HL-60/S4 treated with retinoic acid at 250 ng/mL for 4 days and 3 days (cell line): ENCODE measurements around the gene SCAMP4.

Experiments used
- in situ Hi-C: fragments of 300-500 bp; cut with MboI; formaldehyde crosslinking; loops from 2 replicates; pipeline ENCODE4 v1.7.0; 2022; ENCODE audit warnings: low sequenced_read_pairs

Gene SCAMP4

DNA sequence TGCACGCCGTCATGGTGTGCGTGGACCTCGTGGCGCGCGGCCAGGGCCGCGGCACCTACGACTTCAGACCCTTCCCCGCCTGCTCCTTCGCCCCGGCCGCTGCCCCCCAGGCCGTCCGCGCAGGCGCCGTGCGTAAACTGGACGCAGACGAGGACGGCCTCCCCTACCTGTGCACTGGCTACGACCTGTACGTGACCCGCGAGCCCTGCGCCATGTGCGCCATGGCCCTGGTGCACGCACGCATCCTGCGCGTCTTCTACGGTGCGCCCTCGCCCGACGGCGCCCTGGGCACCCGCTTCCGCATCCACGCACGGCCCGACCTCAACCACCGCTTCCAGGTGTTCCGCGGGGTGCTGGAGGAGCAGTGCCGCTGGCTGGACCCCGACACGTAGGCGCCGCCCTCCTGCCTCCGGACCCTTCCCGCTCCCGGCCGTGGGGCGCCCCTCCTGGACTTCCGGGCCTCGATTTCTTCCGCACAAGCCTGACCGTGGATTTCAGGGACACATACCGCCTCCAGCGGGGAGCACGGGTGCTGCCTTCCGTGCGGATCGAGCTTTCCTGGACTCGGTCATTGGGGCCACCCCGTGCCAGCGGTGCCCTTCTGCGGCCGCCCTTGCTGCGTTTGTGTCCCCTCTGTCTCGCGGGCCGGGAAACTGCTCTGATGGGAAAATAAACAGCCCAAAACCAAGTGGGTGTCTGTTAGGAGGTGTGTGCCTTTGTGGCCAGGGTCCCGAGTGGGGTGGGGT, 7.7 kb downstream of the SCAMP4 start:
- in situ Hi-C loops = no loop called here

DNA sequence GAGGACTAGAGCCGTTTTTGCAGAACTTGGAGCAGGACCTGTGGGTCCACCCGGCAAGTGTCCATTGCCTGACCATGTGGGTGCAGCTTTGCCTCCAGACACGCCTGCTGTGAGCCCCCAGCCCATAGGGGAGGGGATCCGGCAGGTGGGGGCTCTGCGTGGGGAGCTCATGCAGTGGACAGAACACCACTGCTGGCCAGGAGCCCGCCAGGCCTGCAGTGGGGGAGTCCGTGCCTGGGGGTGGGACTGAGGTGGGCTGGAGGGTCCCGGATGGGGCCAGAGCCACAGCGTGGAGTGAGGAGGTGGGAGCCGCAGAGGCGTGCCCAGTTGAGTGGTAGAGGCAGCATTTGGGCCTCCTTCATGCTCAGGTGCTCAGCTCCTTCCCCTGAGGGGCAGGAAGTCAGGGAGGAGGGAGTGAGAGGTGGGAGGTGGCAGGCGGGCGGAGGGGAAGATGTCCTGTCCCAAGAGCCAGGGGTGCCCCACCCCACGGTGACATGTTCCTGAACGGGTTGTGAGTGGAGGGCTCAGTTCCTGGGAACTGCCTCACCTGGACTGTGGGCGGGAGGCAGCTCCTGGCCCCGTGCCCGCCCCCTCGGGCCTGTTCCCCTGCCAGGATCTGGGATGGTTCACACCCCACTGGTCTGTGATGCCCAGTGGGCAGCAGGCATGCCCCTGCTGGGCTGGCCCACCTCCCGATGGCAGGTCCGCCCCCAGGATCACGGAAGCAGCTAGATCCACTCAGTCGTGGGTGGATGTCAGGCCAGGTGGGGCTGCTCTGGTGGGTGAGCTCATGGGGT, 8.8 kb downstream of the SCAMP4 start:
- in situ Hi-C loops = no loop called here

DNA sequence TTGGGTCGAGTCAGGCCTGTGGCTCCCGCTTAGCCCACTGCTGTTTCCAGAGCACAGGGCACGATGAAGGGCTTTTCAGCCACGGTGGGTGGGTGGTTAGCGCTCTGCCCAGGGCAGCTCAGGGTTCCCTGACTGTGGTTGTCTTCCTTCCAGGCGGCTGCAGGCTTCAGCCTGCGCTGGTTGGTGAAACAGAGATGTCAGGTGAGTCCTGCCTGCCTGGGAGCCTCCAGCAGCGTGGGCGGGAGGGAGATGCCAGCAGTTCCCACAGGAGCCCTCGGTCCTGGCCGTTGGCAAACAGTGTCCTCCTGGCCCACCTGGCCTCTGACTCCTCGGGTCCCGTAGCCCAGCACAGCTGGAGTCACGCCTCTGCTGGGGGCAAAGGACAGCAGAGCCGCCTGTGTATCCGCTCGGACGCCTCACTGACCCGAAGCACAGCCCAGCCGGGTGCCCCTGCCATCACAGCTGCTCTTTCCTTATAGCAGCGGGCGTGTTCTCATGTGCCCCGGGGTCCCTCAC, 9.7 kb downstream of the SCAMP4 start:
- in situ Hi-C loops = no loop called here

DNA sequence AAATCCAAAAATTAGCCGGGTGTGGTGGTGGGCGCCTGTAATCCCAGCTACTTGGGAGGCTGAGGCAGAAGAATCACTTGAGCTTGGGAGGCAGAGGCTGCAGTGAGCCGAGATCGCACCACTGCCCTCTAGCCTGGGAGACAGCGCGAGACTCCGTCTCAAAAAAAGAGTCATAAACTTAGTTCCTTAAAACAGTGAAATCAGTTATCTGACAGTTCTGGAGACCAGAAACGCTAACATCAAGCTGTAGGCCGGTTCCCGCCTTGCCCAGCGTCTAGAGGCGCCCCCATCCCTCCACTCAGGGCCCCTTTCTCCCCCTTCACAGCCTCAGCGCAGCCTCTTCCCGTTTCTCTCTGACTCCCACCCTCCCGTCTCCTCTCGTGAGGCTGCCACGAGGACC, 11.9 kb downstream of the SCAMP4 start:
- in situ Hi-C loops = no loop called here

DNA sequence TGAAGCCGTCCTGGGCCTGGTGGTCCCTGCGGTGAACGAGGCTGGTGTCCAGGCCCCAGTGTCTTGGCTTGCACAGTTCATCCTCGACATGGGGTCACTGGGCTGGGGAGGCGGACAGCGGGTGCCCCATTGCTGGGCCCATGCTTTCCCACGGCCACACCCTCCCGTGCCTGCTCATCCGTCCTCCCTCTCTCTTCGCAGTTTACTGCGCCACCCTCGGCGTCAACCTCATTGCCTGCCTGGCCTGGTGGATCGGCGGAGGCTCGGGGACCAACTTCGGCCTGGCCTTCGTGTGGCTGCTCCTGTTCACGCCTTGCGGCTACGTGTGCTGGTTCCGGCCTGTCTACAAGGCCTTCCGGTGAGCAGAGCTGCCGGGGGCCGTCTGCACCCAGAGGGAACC, 12.7 kb downstream of the SCAMP4 start:
- in situ Hi-C loops = no loop called here

DNA sequence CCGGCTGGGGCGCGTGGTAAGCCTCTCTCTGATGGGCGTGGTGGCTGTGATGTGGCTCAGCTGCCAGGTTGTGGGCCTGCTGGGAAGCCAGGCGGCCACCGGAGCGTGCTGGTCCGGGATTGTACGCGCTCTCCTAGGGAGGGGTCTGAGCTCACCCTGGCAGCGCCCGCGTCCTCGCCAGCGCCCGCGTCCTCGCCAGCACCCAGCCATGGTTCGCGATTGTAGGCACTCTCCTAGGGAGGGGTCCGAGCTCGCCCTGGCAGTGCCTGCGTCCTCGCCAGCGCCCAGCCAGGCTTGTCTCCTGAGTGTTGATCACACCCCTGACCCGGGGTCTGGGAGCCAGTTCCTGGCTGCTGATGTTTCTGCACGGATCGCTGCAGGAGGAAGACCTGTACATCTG, 13.8 kb downstream of the SCAMP4 start:
- in situ Hi-C loops = no loop called here

DNA sequence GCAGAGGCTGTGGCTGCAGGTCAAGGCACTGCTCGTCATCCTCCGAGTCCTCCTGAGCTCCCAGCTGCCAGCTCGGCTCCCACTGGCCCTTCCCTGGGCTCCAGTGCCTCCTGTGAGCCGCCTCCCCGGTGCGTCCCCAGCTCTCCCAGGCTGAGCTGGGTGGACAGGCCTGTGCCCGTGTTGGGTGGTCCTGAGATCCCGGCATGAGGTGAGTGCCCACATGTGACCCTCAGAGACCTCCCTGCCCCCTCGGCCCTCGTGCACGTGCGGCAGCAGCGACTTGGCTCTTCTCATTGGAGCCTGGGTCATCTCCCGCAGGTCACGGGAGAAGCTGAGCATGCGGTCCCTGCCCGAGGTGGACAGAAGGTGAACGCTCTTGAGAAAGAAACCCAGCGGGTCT, 15.4 kb downstream of the SCAMP4 start:
- in situ Hi-C loops = no loop called here

DNA sequence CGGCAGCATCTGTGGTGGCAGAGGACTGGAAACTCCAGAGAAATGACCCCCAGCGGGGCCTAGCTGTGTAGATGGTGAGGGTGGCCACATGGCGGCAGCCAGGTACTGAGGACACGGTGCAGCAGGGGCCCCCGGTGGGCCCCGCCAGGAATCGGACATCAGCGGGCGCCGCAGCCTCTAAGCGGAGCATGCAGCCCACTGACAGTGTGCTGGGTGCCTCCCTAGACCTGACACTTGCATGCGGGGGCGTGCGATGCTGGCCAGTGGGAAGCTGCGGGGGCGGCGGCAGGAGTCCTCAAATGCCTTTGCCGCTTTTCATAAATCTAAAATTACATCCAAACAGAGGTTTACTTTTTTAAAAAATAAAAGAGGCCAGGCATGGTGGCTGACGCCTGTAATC, 16.1 kb downstream of the SCAMP4 start:
- in situ Hi-C loops = no loop called here

DNA sequence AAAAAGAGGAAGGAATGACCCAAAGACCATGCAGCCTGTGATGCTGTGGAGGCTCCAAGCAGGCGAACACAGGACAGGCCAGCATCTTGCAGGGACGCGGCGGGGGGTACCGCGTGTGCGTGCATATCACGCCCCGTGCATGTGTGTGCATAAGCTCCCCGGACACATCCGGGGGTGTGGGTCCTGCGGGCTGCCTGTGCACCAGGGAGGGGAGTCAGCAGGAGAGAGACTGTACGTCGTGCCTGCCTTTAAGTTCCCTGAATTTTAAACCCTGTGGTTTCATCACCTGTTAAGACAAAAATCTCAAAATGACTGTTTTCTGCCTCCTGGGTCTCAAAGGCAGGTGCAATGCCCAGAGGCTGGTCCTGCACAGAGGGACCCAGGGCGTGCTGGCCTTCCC, 16.6 kb downstream of the SCAMP4 start:
- in situ Hi-C loops = no loop called here

DNA sequence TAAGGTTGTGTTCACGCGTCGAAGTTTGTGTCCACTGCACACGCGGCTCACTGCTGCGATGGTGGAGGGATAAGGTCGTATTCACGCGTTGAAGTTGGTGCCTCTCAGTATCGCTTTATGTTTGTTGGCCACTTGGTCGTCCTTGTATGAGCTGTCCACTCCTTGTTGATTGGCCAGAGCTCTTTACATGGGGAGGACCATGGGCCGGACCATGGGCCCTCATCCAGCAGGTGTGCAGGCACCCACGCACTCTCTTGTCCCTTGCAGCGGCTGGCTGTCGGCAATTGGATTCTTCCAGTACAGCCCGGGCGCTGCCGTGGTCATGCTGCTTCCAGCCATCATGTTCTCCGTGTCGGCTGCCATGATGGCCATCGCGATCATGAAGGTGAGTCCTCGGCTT, 17.6 kb downstream of the SCAMP4 start:
- in situ Hi-C loops = no loop called here

DNA sequence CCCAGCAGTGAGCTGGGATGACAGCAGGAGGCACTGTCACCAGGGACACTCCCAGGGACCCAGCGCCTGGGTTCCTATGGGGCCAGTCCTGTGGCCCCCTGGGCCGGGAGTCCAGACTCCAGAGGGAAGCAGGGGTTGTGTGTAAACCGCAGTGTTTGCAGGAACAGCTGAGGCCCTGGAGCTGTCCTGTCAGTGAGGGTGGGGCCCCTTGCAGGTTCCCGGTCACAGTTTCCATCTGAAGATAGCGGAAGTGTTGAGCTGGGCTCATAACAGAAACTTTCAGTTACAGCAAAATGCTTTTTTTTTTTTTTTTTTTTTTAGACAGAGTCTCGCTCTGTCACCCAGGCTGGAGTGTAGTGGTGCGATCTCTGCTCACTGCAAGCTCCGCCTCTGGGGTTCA, 18.1 kb downstream of the SCAMP4 start:
- in situ Hi-C loops = no loop called here

DNA sequence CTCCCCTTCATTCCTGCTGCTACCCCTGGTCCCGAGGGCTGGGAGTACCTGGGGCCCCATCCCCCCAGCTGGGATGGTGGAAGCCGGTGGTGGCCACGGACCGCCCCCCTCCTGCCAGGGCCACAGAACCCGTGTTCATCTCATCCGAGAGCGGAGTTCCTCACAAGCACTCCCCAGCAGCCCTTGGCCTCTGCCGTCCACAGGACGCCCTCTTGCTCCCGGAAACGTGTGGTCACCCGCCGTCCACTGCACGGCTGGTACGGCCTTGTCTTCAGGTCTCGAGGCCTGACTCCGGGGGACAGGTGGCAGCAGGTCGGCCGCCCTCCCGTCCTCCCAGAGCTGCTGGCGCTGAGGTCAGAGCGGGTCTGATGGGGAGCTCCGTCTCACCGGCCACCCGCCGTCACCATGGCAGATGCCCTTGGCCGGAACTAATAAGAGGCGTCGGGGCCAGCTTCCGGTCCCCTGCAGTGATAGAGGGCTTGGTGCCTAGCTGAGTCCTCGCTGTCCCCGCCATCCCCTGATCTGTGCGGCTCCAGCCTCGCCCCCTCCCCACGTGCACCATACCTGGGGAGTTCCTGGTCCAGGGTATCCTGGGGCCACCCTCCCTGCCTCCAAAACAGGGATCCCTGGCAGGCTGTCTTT, 19.2 kb downstream of the SCAMP4 start:
- in situ Hi-C loops = no loop called here

DNA sequence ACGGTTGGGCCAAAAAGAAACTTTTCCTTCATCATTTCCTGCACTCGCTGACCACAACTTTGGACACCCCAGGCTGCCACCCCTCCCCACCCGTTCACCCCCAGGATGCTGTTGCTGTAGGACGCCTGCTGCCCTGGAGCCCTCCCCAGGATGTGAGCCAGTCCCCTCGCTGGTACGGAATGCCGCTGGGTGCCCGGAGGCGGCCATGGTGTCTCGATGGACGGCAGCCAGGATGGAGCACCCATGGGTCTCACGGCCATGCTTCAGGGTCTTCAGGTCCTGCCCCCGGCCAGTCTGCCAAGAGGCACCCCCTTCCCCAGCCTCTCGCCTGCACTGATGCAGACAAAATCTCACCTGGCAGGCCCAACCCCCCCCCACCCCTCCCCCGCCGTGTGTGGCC, 20.3 kb downstream of the SCAMP4 start:
- in situ Hi-C loops = no loop called here

DNA sequence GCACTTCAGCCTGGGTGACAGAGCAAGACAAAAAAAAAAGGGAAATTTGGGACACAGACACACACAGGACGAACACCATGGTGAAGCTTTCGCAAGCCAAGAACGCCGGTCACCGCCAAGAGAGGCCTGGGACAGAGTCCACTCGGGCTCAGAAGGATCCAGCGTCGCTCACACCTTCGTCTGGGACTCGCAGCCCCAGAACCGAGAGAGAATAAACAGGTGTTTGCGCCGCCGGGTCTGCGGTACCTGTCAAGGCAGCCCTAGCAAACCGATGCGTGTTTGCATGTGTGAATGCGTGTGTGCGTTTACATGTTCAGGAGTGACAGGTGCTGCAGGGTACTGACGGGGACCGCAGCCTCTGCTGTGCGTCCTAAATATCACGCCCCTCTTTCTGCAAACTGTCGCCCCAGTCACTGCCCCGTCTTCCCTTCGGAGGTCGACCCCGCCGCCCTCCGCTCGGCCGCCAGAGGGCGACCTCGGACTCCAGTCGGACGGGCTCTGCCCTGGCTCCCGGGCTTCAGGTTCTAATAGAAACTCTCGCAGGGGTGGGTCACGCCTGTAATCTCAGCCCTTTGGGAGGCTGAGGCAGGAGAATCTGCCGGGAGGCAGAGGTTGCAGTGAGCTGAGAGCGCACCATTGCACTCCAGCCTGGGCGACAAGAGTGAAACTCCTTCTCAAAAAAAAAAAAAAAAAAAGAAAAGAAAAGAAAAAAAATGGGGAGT, 24.0 kb downstream of the SCAMP4 start:
- in situ Hi-C loops = no loop called here

DNA sequence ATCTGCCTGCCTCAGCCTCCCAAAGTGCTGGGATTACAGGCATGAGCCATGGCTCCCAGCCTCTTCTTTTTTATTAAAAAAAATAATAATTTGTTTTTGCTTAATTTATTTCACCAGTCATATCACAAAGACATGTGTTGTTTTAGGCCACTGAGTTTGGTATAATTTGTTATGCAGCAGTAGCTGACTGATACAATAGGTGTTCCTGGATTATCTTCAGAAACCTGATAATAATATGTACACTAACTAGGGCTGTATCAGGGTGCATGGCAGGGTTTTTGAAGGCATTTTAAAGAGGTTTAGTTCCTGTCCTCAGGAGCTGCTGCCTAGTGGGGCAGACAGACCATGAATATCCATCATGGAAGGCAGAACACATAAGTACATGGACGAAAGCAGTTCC, 26.2 kb downstream of the SCAMP4 start:
- in situ Hi-C loops = no loop called here

DNA sequence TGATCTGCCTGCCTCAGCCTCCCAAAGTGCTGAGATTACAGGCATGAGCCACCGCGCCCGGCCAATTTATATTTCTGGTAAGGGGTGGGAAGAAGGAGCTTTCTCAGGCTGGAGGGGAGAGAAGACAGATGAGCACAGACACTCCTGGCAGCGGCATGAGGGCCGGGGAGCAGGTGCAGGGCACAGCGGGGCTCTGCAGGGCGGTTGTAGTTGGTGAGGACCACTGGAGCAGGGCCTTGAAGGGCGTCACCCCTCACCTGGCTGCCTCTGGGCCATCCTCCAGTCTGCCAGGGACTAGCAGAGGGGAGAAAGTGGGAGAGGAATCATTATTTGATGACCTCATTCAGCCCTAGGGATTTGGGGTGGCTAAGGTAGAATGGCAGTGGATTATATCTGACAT, 27.2 kb downstream of the SCAMP4 start:
- in situ Hi-C loops = no loop called here

DNA sequence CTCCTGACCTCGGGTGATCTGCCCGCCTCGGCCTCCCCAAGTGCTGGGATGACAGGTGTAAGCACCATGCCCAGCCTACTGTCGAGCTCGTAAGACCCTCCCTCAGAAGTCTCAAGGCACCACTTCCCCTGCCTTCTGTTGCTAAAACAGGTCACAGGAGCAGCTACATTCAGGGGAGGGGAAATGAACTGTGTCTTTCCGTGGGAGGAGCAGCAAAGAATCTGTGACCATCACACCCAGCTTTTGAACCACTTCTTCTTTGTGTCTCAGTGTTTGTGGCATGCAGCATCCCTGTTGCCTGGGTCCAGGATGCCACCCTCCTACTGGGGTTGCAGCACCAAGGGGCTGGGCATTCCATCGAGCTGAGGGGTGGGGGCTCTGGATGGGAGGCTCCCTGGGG, 28.0 kb downstream of the SCAMP4 start:
- in situ Hi-C loops = no loop called here

DNA sequence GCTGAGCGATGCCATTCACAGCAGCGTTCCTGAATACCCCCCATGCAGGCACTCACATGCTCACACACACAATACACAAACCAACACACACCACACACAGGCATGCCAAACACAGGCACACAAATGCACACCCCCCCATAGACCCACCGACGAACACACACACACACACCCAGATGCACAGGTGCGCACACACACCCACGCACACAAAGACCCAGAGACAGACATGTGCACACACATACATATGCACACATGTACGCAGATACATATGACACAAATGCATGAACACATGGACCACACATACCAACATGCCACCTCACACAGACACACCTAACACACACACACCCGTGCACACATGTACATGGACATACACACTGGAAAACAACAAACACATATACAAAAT, 28.7 kb downstream of the SCAMP4 start:
- in situ Hi-C loops = no loop called here

DNA sequence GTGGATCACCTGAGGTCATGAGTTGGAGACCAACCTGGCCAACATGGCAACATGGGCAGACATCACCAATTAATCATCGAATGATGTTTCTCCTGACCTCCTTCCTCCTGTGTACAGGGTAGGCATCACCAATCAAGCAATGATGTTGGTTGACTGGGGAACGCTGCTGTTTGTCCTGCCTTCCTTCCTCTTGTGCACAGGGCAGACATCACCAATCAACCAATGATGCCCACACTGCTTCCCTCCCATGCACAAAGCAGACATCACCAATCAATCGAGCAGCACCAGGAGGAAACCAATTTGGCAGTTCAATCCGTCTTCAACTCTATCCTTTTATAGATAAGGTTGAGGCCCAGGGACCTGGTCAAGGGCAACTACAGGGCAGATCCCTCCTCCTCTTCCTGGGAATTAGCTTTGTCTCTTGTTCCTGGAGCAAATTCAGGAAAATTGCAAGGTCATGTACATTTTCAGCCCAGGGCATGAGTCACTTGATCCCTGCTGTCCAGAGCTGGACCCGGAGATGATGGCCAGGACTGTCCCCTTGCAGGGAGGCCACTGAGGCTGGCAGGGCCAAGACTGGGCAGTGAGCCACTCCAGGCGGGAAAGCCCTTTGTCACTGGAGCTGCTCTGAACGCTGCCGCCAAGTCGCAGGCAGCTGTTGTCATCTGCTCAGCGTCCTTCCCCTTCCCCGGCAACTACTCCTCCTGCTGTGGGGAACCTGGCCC, 30.4 kb downstream of the SCAMP4 start:
- in situ Hi-C loops = no loop called here

DNA sequence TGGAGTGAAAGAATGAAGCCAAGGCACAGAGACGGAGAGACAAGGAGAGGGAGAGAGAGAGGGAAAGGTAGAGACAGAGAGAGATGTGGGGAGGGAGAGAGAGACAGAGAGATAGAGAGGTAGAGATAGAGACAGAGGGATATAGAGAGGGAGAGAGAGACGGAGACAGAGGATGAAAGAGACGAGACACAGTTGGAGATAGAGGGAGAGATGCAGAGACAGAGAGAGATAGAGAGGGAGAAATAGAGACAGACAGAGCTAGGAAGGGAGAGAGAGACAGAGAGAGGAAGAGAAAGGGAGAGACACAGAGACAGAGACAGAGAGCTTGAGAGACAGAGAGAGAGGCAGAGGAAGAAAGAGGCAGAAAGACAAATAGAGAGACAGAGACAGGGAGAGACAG, 31.2 kb downstream of the SCAMP4 start:
- in situ Hi-C loops = no loop called here
